Activated T-helper 1 cell treated with anti-CD3 and anti-CD28 coated beads, Interleukin-2, amount 50 U/mL, for 16 hours (primary cell): ENCODE results near the gene ZNF585A.
A peak's percentile ranks its signal among the peaks of the same experiment; 100 is the strongest.
"Not testable (repeated sequence)": the region's sequence is repeated elsewhere in the genome, so short reads cannot be mapped to it uniquely, and the experiment has no call there.

Experiments
- DNase-seq, 2 donors: peaks; one replicate each; pipeline ENCODE4 v3.0.0-alpha.2; 2020; ENCODE audit warnings: low read depth in 1 of 2, low spot score in 1 of 2

Gene ZNF585A

GRCh38 chr19:37172368-37173366 is at the start of gene ZNF585A:
ZNF585A (minus strand) TSS chr19:37172695; CDS start chr19:37169910, 2,785 bp downstream.
- peak; percentile 81 to 82 for DNase-seq

GRCh38 chr19:37221136-37221535 is 48.6 kb upstream of the ZNF585A start:
- no peak for DNase-seq

- no peak for DNase-seq
These were observed 47.9 kb upstream of the ZNF585A start for GRCh38 chr19:37220383-37220782.

GRCh38 chr19:37218592-37218935 is 46.1 kb upstream of the ZNF585A start:
- no peak for DNase-seq

- DNase-seq: peak; percentile 66 to 69
These were observed 45.5 kb upstream of the ZNF585A start, which contains the start of gene ZNF383 for GRCh38 chr19:37217775-37218591. ZNF383 (plus strand) TSS chr19:37218214; CDS start chr19:37230454, 12,240 bp downstream.

- DNase-seq: no peak
These were observed 44.9 kb upstream of the ZNF585A start for GRCh38 chr19:37217480-37217774.

- no peak for DNase-seq
These were observed 25.3 kb upstream of the ZNF585A start for GRCh38 chr19:37197768-37198167.

GRCh38 chr19:37197115-37197514 is 24.6 kb upstream of the ZNF585A start:
- not testable (repeated sequence) for DNase-seq

- not testable (repeated sequence) for DNase-seq
These were observed 22.8 kb upstream of the ZNF585A start for GRCh38 chr19:37195248-37195647.

- DNase-seq: not testable (repeated sequence)
These were observed 13.6 kb upstream of the ZNF585A start for GRCh38 chr19:37186071-37186470.

- no peak for DNase-seq
These were observed 6.9 kb downstream of the ZNF585A start for GRCh38 chr19:37165635-37166034.

- no peak for DNase-seq
These were observed 12.3 kb downstream of the ZNF585A start for GRCh38 chr19:37160153-37160552.

GRCh38 chr19:37148214-37148613 is 24.3 kb downstream of the ZNF585A start:
- no peak for DNase-seq

GRCh38 chr19:37136111-37136510 is 36.4 kb downstream of the ZNF585A start:
- no peak for DNase-seq

GRCh38 chr19:37128821-37129177 is 43.7 kb downstream of the ZNF585A start:
- no peak for DNase-seq

- DNase-seq: no peak
These were observed 44.3 kb downstream of the ZNF585A start for GRCh38 chr19:37127999-37128820.

- DNase-seq: not testable (repeated sequence)
These were observed 50.4 kb downstream of the ZNF585A start for GRCh38 chr19:37122093-37122492.

GRCh38 chr19:37114001-37114400 is 58.5 kb downstream of the ZNF585A start:
- no peak for DNase-seq

- not testable (repeated sequence) for DNase-seq
These were observed 60.7 kb downstream of the ZNF585A start for GRCh38 chr19:37111753-37112152.

GRCh38 chr19:37104135-37104534 is 68.4 kb downstream of the ZNF585A start:
- DNase-seq: not testable (repeated sequence)

GRCh38 chr19:37098570-37098969 is 73.9 kb downstream of the ZNF585A start:
- no peak for DNase-seq
